ENCODE measurements around the gene SF3B1. TPM values are rescaled to one million over a fixed set of nuclear protein-coding genes. Genes with fewer than 3 reads are reported as not detected.
A peak's percentile ranks its signal among the peaks of the same experiment; 100 is the strongest.
"Not testable (repeated sequence)": the region's sequence is repeated elsewhere in the genome, so short reads cannot be mapped to it uniquely, and the experiment has no call there.

The SF3B1 gene
- total RNA-seq, 2 donors from 2014 or later = 273 to 277 TPM

DNA sequence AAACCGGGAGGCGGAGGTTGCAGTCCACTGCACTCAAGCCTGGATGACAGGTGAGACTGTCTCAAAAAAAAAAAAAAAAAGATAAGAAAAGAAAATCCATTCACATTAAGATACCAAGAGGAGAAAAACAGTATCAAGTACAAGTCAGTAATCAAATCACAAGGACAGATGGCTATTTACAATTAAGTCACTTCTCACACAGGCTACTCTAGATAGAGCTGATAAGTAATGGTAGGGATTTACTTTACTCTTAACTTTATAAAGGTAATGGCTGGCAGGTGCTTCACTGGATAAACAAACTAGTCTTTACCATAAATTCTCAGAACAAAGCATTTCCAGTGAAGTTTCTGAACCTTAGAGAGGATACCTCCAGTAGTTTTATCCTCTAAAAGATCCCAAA lies 11.5 kb downstream of the SF3B1 start:
- Mint-ChIP-seq H3K4me3 (no peak overlapping the region), H3K4me1 (peaks cover 25% of the 10 kb centered on the region), H3K27me3 (no peaks in the 10 kb centered on the region), H3K9me3 (no peaks in the 10 kb centered on the region), H3K27ac (peak overlapping the region; percentile 62), H3K36me3 (ENCODE audit: low read depth) (peaks cover 79% of the 10 kb centered on the region)
- ATAC-seq (replicated peaks) = no peak

DNA sequence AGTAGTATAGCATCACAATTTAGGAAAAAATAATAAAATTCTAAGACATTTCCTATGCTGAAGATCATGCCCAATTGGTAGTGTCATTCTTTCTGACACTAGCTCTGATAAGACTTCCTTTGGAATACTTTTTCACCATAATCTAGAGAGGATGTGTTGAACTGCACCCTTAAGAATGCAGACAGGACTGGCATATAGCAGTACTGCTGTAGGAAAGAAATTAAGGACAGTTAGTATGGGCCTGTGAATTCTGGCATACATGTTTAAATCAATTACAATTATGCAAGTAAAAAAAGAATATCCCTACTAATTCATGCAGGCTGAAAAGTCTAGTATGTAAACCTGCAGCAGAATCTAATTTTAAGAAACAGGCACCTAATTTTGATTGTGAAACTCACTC lies 15.4 kb downstream of the SF3B1 start:
- Mint-ChIP-seq H3K9me3 (no peaks in the 10 kb centered on the region), H3K4me3 (no peak overlapping the region), H3K27ac (no peak overlapping the region), H3K36me3 (ENCODE audit: low read depth) (peaks cover 100% of the 10 kb centered on the region), H3K4me1 (peaks cover 17% of the 10 kb centered on the region), H3K27me3 (no peaks in the 10 kb centered on the region)
- no peak for ATAC-seq (replicated peaks)

- Mint-ChIP-seq H3K4me3 (no peak overlapping the region), H3K27me3 (no peaks in the 10 kb centered on the region), H3K9me3 (no peaks in the 10 kb centered on the region), H3K27ac (no peak overlapping the region), H3K36me3 (ENCODE audit: low read depth) (peaks cover 100% of the 10 kb centered on the region), H3K4me1 (peaks cover 8% of the 10 kb centered on the region)
- ATAC-seq (replicated peaks) = no peak
These were observed 18.6 kb downstream of the SF3B1 start for GRCh38 chr2:197416268-197416667.

GRCh38 chr2:197414515-197414914 lies 20.3 kb downstream of the SF3B1 start:
- H3K4me1 Mint-ChIP-seq = peaks cover 8% of the 10 kb centered on the region
- H3K27me3 Mint-ChIP-seq = no peaks in the 10 kb centered on the region
- ATAC-seq (replicated peaks) = no peak
- H3K4me3 Mint-ChIP-seq = no peak overlapping the region
- H3K27ac Mint-ChIP-seq = peak overlapping the region; percentile 48
- H3K36me3 Mint-ChIP-seq (ENCODE audit: low read depth) = peaks cover 100% of the 10 kb centered on the region
- no peaks in the 10 kb centered on the region for H3K9me3 Mint-ChIP-seq

GRCh38 chr2:197414039-197414438 lies 20.8 kb downstream of the SF3B1 start:
- ATAC-seq (replicated peaks) = no peak
- Mint-ChIP-seq H3K4me3 (no peak overlapping the region), H3K9me3 (no peaks in the 10 kb centered on the region), H3K36me3 (ENCODE audit: low read depth) (peaks cover 100% of the 10 kb centered on the region), H3K27ac (no peak overlapping the region), H3K27me3 (no peaks in the 10 kb centered on the region), H3K4me1 (peaks cover 8% of the 10 kb centered on the region)

DNA sequence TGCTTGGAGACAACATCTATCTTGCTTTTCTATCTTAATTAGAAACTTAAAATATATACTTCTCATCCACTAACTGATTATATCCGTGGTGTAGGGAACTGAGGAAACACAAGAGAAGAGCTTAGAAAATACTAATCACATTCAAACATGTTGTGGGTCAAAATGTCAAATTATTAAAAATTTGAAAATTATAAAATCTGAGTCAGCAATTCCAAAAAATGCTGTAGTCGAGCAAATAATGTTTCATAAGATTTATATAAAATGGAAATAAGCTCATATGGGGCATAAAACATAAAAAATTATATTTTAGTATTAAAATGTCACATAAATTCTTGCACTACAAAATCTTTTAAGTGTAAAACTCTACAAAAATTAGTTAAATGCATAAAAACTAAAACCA lies 29.2 kb downstream of the SF3B1 start:
- Mint-ChIP-seq H3K27me3 (no peaks in the 10 kb centered on the region), H3K4me1 (no peaks in the 10 kb centered on the region), H3K36me3 (ENCODE audit: low read depth) (peaks cover 100% of the 10 kb centered on the region), H3K4me3 (no peak overlapping the region), H3K27ac (no peak overlapping the region), H3K9me3 (no peaks in the 10 kb centered on the region)
- ATAC-seq (replicated peaks) = no peak

DNA sequence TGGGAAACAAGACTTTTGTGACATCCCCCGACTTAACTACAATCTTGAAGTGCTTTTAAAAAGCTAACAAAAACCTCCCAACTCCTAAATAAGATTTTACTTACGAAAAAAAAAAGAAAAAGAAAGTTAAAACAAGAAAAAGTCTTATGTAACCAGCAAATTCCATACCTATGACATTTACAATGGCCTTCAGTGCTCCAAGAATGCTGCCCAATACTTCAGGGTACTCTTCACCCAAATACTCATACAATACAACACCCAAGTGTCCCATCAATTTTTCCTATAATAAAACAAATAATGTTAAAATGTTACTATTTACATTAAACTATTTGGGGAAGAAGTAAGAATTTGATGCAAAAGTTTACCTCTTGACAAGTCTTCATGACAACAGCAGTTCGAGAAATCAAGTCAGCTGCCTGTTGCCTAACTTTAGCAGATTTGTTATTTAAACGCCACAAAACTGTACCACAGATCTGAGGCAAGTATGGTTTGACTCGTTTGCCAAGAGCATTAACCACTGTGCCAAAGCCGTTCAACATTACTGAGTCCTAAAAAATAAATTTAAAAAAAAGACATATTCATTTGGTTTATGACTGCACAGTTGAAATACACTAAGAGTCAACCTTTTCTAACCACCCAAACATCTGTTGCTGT lies 34.8 kb downstream of the SF3B1 start:
- Mint-ChIP-seq H3K36me3 (ENCODE audit: low read depth) (peaks cover 100% of the 10 kb centered on the region), H3K9me3 (no peaks in the 10 kb centered on the region), H3K27me3 (no peaks in the 10 kb centered on the region), H3K4me3 (no peak overlapping the region), H3K4me1 (no peaks in the 10 kb centered on the region), H3K27ac (no peak overlapping the region)
- ATAC-seq (replicated peaks) = no peak

DNA sequence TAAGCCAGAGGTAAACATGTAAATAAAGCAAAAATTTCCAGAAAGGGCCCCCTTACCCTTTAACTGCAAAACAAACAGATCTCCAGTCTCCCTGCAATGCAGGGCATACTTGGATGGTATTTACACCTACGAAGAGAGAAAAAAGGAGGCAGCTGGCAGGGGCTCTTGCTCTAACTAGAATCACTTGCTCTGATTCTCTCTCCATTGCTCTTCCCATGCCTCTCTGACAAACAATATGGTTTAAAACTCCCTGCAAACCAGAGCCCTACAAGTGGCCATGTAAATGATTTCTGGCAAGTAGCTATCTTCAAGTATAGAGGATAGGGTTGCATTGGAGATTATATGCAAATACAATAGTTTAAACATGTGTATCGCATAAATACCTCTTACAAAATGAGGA lies 35.9 kb downstream of the SF3B1 start:
- Mint-ChIP-seq H3K27me3 (no peaks in the 10 kb centered on the region), H3K4me1 (no peaks in the 10 kb centered on the region), H3K27ac (no peak overlapping the region), H3K9me3 (no peaks in the 10 kb centered on the region), H3K36me3 (ENCODE audit: low read depth) (peaks cover 100% of the 10 kb centered on the region), H3K4me3 (no peak overlapping the region)
- no peak for ATAC-seq (replicated peaks)

- H3K9me3 Mint-ChIP-seq = no peaks in the 10 kb centered on the region
- H3K4me3 Mint-ChIP-seq = no peak overlapping the region
- no peak overlapping the region for H3K27ac Mint-ChIP-seq
- H3K27me3 Mint-ChIP-seq = no peaks in the 10 kb centered on the region
- peaks cover 66% of the 10 kb centered on the region for H3K36me3 Mint-ChIP-seq (ENCODE audit: low read depth)
- ATAC-seq (replicated peaks) = no peak
- H3K4me1 Mint-ChIP-seq = peaks cover 5% of the 10 kb centered on the region
These were observed 43.6 kb downstream of the SF3B1 start for GRCh38 chr2:197391220-197391717.

DNA sequence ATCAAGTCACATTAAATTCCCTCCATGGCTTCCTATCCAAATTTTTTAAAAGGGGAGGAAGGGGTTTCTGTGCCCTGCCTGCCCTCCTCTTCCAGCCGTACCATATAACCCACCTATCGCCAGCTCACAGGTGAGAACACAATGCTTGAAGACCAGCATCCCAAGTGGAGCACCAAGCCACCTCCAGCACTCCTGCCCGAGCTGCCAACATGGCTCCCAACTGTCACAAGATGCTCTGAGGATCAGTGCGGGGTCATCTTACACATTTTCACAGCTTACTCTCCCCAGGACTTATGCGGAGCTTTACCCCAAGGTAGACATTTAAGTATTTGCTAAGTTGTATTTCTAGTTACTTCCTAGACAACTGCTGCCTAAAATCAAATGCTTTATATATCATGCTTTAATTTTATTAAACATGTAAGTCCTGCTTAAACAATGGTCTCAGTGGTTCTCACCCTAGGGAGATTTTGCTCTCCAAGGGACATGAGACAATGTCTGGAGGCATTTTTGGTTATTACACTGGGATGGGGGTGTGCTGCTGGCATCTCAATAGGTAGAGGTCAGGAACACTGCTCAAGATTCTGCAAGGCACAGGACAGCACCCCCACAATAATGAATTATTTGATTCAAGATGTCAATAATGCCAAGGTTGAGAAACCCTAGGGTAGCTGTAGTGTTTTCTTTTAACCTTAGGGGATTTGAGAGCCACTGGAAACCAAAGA lies 45.8 kb downstream of the SF3B1 start:
- Mint-ChIP-seq H3K27me3 (no peaks in the 10 kb centered on the region), H3K9me3 (no peaks in the 10 kb centered on the region), H3K4me3 (no peak overlapping the region), H3K36me3 (ENCODE audit: low read depth) (peaks cover 43% of the 10 kb centered on the region), H3K4me1 (peaks cover 12% of the 10 kb centered on the region), H3K27ac (no peak overlapping the region)
- no peak for ATAC-seq (replicated peaks)

DNA sequence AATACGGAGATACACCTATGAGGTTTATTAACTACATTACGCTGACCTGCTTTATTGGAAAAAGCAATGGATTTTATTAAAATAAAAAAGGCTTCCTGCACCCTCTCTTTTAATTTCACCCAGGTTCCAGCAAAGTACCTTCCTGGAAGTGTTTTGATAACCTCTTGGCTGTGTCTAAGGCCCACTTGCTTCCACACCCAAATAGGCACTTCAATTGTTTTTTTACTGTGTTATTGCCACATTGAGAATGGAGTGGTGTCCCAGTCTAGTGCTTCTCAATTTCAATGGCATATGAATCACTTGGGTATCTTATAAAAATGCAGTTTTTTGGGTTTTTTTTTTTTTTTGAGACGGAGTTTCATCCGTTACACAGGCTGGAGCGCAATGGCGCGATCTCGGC lies 47.6 kb downstream of the SF3B1 start:
- Mint-ChIP-seq H3K27ac (no peak overlapping the region), H3K36me3 (ENCODE audit: low read depth) (peaks cover 25% of the 10 kb centered on the region), H3K4me3 (no peak overlapping the region), H3K9me3 (no peaks in the 10 kb centered on the region), H3K4me1 (peaks cover 18% of the 10 kb centered on the region), H3K27me3 (no peaks in the 10 kb centered on the region)
- no peak for ATAC-seq (replicated peaks)

DNA sequence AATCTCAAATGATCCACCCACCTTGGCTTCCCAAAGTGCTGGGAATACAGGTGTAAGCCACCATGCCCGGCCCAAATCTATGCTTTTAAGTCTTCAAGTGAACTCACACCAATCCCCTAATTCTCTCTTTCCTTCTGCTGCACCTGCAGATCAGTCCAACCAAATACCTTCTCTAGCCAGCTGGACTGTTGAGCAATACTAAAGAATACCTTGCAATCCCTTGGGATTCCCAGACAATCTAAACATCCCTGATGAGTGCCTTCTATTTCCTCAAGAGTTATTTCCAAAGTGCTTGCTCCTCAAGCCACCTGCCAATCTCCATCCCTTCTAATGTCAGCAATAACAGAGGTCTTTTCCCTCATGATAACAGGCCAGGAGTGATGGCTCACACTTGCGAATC lies 48.6 kb downstream of the SF3B1 start:
- Mint-ChIP-seq H3K27me3 (no peaks in the 10 kb centered on the region), H3K4me1 (peaks cover 18% of the 10 kb centered on the region), H3K36me3 (ENCODE audit: low read depth) (peaks cover 15% of the 10 kb centered on the region), H3K27ac (no peak overlapping the region), H3K4me3 (no peak overlapping the region), H3K9me3 (no peaks in the 10 kb centered on the region)
- no peak for ATAC-seq (replicated peaks)

GRCh38 chr2:197383825-197384224 lies 51.0 kb downstream of the SF3B1 start:
- Mint-ChIP-seq H3K27ac (no peak overlapping the region), H3K9me3 (no peaks in the 10 kb centered on the region), H3K27me3 (no peaks in the 10 kb centered on the region), H3K36me3 (ENCODE audit: low read depth) (no peaks in the 10 kb centered on the region), H3K4me1 (peaks cover 17% of the 10 kb centered on the region), H3K4me3 (no peak overlapping the region)
- ATAC-seq (replicated peaks) = no peak

GRCh38 chr2:197381641-197382040 lies 53.2 kb downstream of the SF3B1 start:
- no peak for ATAC-seq (replicated peaks)
- Mint-ChIP-seq H3K9me3 (no peaks in the 10 kb centered on the region), H3K36me3 (ENCODE audit: low read depth) (no peaks in the 10 kb centered on the region), H3K4me1 (peaks cover 21% of the 10 kb centered on the region), H3K27ac (no peak overlapping the region), H3K27me3 (no peaks in the 10 kb centered on the region), H3K4me3 (no peak overlapping the region)

DNA sequence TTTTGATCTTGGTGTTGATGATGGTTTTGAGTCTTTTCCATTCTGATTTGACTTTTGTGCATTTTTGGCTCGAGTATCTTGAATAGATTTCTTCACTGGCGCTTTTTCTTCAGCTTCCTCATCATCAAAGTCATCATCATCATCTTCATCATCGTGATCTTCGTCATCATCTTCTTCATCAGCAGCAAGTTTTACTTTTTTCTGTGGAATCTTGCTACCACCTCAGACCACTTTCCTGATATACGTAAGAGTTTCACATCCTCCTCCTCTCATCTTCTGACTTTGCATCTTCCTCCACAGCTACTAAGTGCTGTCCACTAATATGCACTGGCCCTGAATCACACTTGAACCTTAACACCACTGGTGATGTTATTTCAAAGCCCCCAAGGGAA lies 54.9 kb downstream of the SF3B1 start:
- not testable (repeated sequence) for H3K36me3 Mint-ChIP-seq (ENCODE audit: low read depth); H3K9me3 Mint-ChIP-seq; H3K4me3 Mint-ChIP-seq; H3K27ac Mint-ChIP-seq; H3K27me3 Mint-ChIP-seq
- H3K4me1 Mint-ChIP-seq = peaks cover 21% of the 10 kb centered on the region
- peak; percentile 40 for ATAC-seq (replicated peaks)

Measured in activated T-helper 17 cell treated with anti-CD3 and anti-CD28 coated beads, Interleukin-2, amount 50 U/mL, for 72 hours (primary cell).